ENCODE data around the gene GRXCR2.

Gene GRXCR2

GRCh38 chr5:145912019-145912418, 39.2 kb upstream of the GRXCR2 start:
- Histone ChIP-seq H3K36me3 (no peaks in the 10 kb centered on the region), H3K27me3 (no peaks in the 10 kb centered on the region), H3K4me3 (no peak overlapping the region), H3K4me1 (peaks cover 0 to under 1% (median 0%) of the 10 kb centered on the region in 4 donors), H3K9me3 (no peaks in the 10 kb centered on the region), H3K27ac (no peak overlapping the region)
- intact Hi-C loops (cut with DNase I; ENCODE audit: low total_unique reads): no loop called here
- no peak for DNase-seq
- TF ChIP-seq CTCF (IDR thresholded peaks at IDR 0.05): no peak

GRCh38 chr5:145911164-145911563, 38.4 kb upstream of the GRXCR2 start:
- no peak overlapping the region for H3K27ac ChIP-seq
- no peak overlapping the region for H3K4me3 ChIP-seq
- no peak for TF ChIP-seq CTCF (IDR thresholded peaks at IDR 0.05)
- no peaks in the 10 kb centered on the region for H3K9me3 ChIP-seq
- DNase-seq: no peak
- H3K4me1 ChIP-seq: no peaks in the 10 kb centered on the region
- intact Hi-C loops (cut with DNase I; ENCODE audit: low total_unique reads): no loop called here
- H3K27me3 ChIP-seq: no peaks in the 10 kb centered on the region
- no peaks in the 10 kb centered on the region for H3K36me3 ChIP-seq

- no peaks in the 10 kb centered on the region for H3K36me3 ChIP-seq
- peak; percentile 14 to 20 for TF ChIP-seq CTCF (IDR thresholded peaks at IDR 0.05)
- H3K27me3 ChIP-seq: no peaks in the 10 kb centered on the region
- no peak overlapping the region for H3K27ac ChIP-seq
- intact Hi-C loops (cut with DNase I; ENCODE audit: low total_unique reads): no loop called here
- no peak for DNase-seq
- no peak overlapping the region for H3K4me3 ChIP-seq
- H3K4me1 ChIP-seq: no peaks in the 10 kb centered on the region
- H3K9me3 ChIP-seq: no peaks in the 10 kb centered on the region
Observed at GRCh38 chr5:145908206-145908960, 35.6 kb upstream of the GRXCR2 start.

GRCh38 chr5:145906401-145906800, 33.6 kb upstream of the GRXCR2 start:
- TF ChIP-seq CTCF (IDR thresholded peaks at IDR 0.05): no peak
- no peaks in the 10 kb centered on the region for H3K9me3 ChIP-seq
- H3K27me3 ChIP-seq: no peaks in the 10 kb centered on the region
- intact Hi-C loops (cut with DNase I; ENCODE audit: low total_unique reads): no loop called here
- H3K4me3 ChIP-seq: no peak overlapping the region
- H3K27ac ChIP-seq: no peak overlapping the region
- no peaks in the 10 kb centered on the region for H3K36me3 ChIP-seq
- no peak for DNase-seq
- no peaks in the 10 kb centered on the region for H3K4me1 ChIP-seq

- DNase-seq: no peak
- Histone ChIP-seq H3K4me1 (no peaks in the 10 kb centered on the region), H3K36me3 (no peaks in the 10 kb centered on the region), H3K27ac (no peak overlapping the region), H3K4me3 (no peak overlapping the region), H3K9me3 (no peaks in the 10 kb centered on the region), H3K27me3 (no peaks in the 10 kb centered on the region)
- intact Hi-C loops (cut with DNase I; ENCODE audit: low total_unique reads): no loop called here
- TF ChIP-seq CTCF (IDR thresholded peaks at IDR 0.05): no peak
Observed at GRCh38 chr5:145904743-145905142, 31.9 kb upstream of the GRXCR2 start.

Data from tibial artery (tissue), 4 donors.